Naive thymus-derived CD4-positive, alpha-beta T cell (primary cell): ENCODE data around the gene GPR3. TPM values are rescaled to one million over a fixed set of nuclear protein-coding genes. Genes with fewer than 3 reads are reported as not detected.

Experiments
- ATAC-seq: fragments of 150-1000 bp; cut with Tn5 transposase; 2 replicates; pipeline ENCODE4 v1.10.0; 2021; ENCODE audit warnings: mild to moderate bottlenecking, moderate library complexity
- CTCF ChIA-PET: fragments of 350-600 bp; sonication (Branson Sonifier 250); formaldehyde crosslinking; loops from one replicate; lab custom pipeline; 2021; ENCODE audit warnings: antibody characterized with exemption; lab: Charles Lee
- POLR2A ChIA-PET: fragments of 350-600 bp; sonication (Branson Sonifier 250); formaldehyde crosslinking; loops from one replicate; lab custom pipeline; 2021; ENCODE audit warnings: antibody characterized with exemption, inconsistent platforms; lab: Charles Lee
- DNase-seq, 9 donors: peaks; one replicate each; pipeline versions ENCODE4 v3.0.0 to v3.0.0-alpha.2; 2020 to 2022; ENCODE audit warnings: mixed read lengths in 1 of 9
- H3K27ac ChIP-seq: one replicate; pipeline ENCODE4 v1.7.0; 2013; ENCODE audit warnings: mild to moderate bottlenecking, low read depth, low read length, moderate library complexity
- H3K27me3 ChIP-seq, 2 donors: one replicate each; pipeline ENCODE4 v1.7.0; 2013; ENCODE audit warnings: low read length in 2 of 2, mild to moderate bottlenecking in 2 of 2, moderate library complexity in 2 of 2; ENCODE audit not compliant: control insufficient read depth in 2 of 2, insufficient read depth in 2 of 2
- H3K36me3 ChIP-seq, 3 experiments: 1 replicate in 2 of 3; 2 replicates in 1 of 3; pipeline ENCODE4 v1.7.0; 2013; ENCODE audit warnings: low read length in 3 of 3, mild to moderate bottlenecking in 3 of 3, moderate library complexity in 1 of 3; ENCODE audit not compliant: insufficient read depth in 3 of 3, control insufficient read depth in 2 of 3
- H3K4me1 ChIP-seq, 2 donors: one replicate each; pipeline ENCODE4 v1.7.0; 2013; ENCODE audit warnings: low read length in 2 of 2, mild to moderate bottlenecking in 2 of 2, moderate library complexity in 1 of 2; ENCODE audit not compliant: control insufficient read depth in 2 of 2, insufficient read depth in 2 of 2
- H3K4me3 ChIP-seq: 2 replicates; pipeline ENCODE4 v1.7.0; 2013; ENCODE audit warnings: mild to moderate bottlenecking, low read length
- H3K9me3 ChIP-seq, 3 experiments: 1 replicate in 2 of 3; 2 replicates in 1 of 3; pipeline ENCODE4 v1.7.0; 2013; ENCODE audit warnings: low read length in 3 of 3; ENCODE audit not compliant: control insufficient read depth in 2 of 3
- H3K27ac Mint-ChIP-seq, 9 donors: one replicate each; pipeline ENCODE4 v1.8.0; 2020 to 2022; ENCODE audit warnings: mixed read lengths in 9 of 9, mild to moderate bottlenecking in 8 of 9, moderate library complexity in 5 of 9, inconsistent platforms in 2 of 9
- H3K27me3 Mint-ChIP-seq, 5 donors: one replicate each; pipeline ENCODE4 v1.8.0; 2021 to 2022; ENCODE audit warnings: mixed read lengths in 5 of 5, mild to moderate bottlenecking in 1 of 5
- H3K36me3 Mint-ChIP-seq, 5 donors: one replicate each; pipeline ENCODE4 v1.8.0; 2020 to 2022; ENCODE audit warnings: mixed read lengths in 5 of 5, mild to moderate bottlenecking in 3 of 5, inconsistent platforms in 1 of 5
- H3K4me1 Mint-ChIP-seq, 7 donors: one replicate each; pipeline ENCODE4 v1.8.0; 2020 to 2022; ENCODE audit warnings: mixed read lengths in 7 of 7, mild to moderate bottlenecking in 3 of 7, inconsistent platforms in 1 of 7
- H3K4me3 Mint-ChIP-seq, 10 donors: one replicate each; pipeline ENCODE4 v1.8.0; 2020 to 2022; ENCODE audit warnings: mild to moderate bottlenecking in 10 of 10, mixed read lengths in 10 of 10, moderate library complexity in 6 of 10, inconsistent platforms in 2 of 10
- H3K9me3 Mint-ChIP-seq, 11 donors: one replicate each; pipeline ENCODE4 v1.8.0; 2020 to 2022; ENCODE audit warnings: mixed read lengths in 11 of 11, mild to moderate bottlenecking in 4 of 11, inconsistent platforms in 1 of 11, moderate library complexity in 1 of 11
- intact Hi-C, 2 donors: fragments of 100-400 bp; cut with micrococcal nuclease; formaldehyde crosslinking; loops; one replicate each; pipeline ENCODE4 v1.15.1; 2023
- polyA plus RNA-seq, 2 donors: library from polyadenylated mRNA; unstranded; fragments of 300-500 nt; fragmentation: Illumina TruSeq; gene quantifications; one replicate each; pipeline ENCODE4 v1.2.3, GENCODE V29; 2021
- total RNA-seq, 6 experiments: library from RNA in 5 of 6; stranded (reverse) in 5 of 6; gene quantifications; 1 replicate in 5 of 6; 2 replicates in 1 of 6; pipeline ENCODE4 v1.2.3 and lab custom pipeline; 2021 to 2026

The GPR3 gene
- total and polyA plus RNA-seq, 7 experiments from 2014 or later = 0.09 to 0.93 (median 0.24) TPM; not detected in 2

- Mint-ChIP-seq H3K4me1 (peaks cover 0 to 6% (median 0%) of the 10 kb centered on the region in 7 donors), H3K36me3 (peaks cover 13 to 45% (median 23%) of the 10 kb centered on the region in 5 donors), H3K4me3 (no peak overlapping the region), H3K27me3 (no peaks in the 10 kb centered on the region), H3K27ac (peak overlapping the region in 3 of 9 donors; percentile 20 to 63 (median 56)), H3K9me3 (peaks cover 0 to 1% (median 0%) of the 10 kb centered on the region in 11 donors)
- intact Hi-C loops = no loop called here
- no peak for DNase-seq
- ATAC-seq = no peak
- H3K27me3 ChIP-seq = no peaks in the 10 kb centered on the region
- no peaks in the 10 kb centered on the region for H3K4me1 ChIP-seq
- POLR2A ChIA-PET = no interaction called here
- peaks cover 34 to 85% (median 35%) of the 10 kb centered on the region in 3 experiments for H3K36me3 ChIP-seq
- CTCF ChIA-PET = no interaction called here
- H3K27ac ChIP-seq = no peak overlapping the region
- H3K4me3 ChIP-seq = no peak overlapping the region
- H3K9me3 ChIP-seq = no peaks in the 10 kb centered on the region
Observed at GRCh38 chr1:27409669-27410068, 17.2 kb downstream of the GPR3 start.

GRCh38 chr1:27410709-27411108 lies 18.3 kb downstream of the GPR3 start:
- peak overlapping the region in 5 of 9 donors; percentile 18 to 75 (median 36) for H3K27ac Mint-ChIP-seq

GRCh38 chr1:27412502-27412901 lies 20.1 kb downstream of the GPR3 start:
- peaks cover 18 to 59% (median 36%) of the 10 kb centered on the region in 5 donors for H3K36me3 Mint-ChIP-seq
- H3K4me3 Mint-ChIP-seq = no peak overlapping the region
- H3K27me3 ChIP-seq = no peaks in the 10 kb centered on the region
- no peaks in the 10 kb centered on the region for H3K27me3 Mint-ChIP-seq
- intact Hi-C loops = no loop called here
- peaks cover 7 to 20% (median 18%) of the 10 kb centered on the region in 7 donors for H3K4me1 Mint-ChIP-seq
- CTCF ChIA-PET = interaction anchor here (0.7 to 2.4 kb wide), 3 partner anchors 11 to 162 kb away, joined by 3 to 8 read pairs (median 3); no protein-coding TSS in a partner anchor
- H3K9me3 ChIP-seq = no peaks in the 10 kb centered on the region
- no peak overlapping the region for H3K27ac ChIP-seq
- no peaks in the 10 kb centered on the region for H3K4me1 ChIP-seq
- H3K36me3 ChIP-seq = peaks cover 47 to 94% (median 55%) of the 10 kb centered on the region in 3 experiments
- no peak overlapping the region for H3K4me3 ChIP-seq
- ATAC-seq (no peak), DNase-seq (no peak)
- H3K27ac Mint-ChIP-seq = peak overlapping the region in 1 of 9 donors; percentile 12
- POLR2A ChIA-PET = interaction anchor here (1.1 to 1.9 kb wide), 2 partner anchors 13 to 78 kb away, joined by 4 to 8 read pairs; partner anchors contain the start of gene WASF2
- peaks cover 0 to under 1% (median 0%) of the 10 kb centered on the region in 11 donors for H3K9me3 Mint-ChIP-seq

More at GRCh38 chr1:27410709-27411108, 18.3 kb downstream of the GPR3 start:
- Histone ChIP-seq H3K4me3 (no peak overlapping the region), H3K36me3 (peaks cover 40 to 90% (median 44%) of the 10 kb centered on the region in 3 experiments), H3K27ac (no peak overlapping the region), H3K9me3 (no peaks in the 10 kb centered on the region), H3K4me1 (no peaks in the 10 kb centered on the region), H3K27me3 (no peaks in the 10 kb centered on the region)
- ATAC-seq (no peak), DNase-seq (no peak)
- Mint-ChIP-seq H3K4me1 (peaks cover 0 to 6% (median 2%) of the 10 kb centered on the region in 7 donors), H3K4me3 (no peak overlapping the region), H3K36me3 (peaks cover 18 to 55% (median 30%) of the 10 kb centered on the region in 5 donors), H3K9me3 (peaks cover 0 to 1% (median 0%) of the 10 kb centered on the region in 11 donors), H3K27me3 (no peaks in the 10 kb centered on the region)
- CTCF ChIA-PET = interaction anchor here (1.2 kb wide), 1 partner anchor 196 kb away, joined by 3 read pairs; no protein-coding TSS in a partner anchor
- intact Hi-C loops = no loop called here
- POLR2A ChIA-PET = interaction anchor here (0.7 kb wide), 2 partner anchors 44 to 484 kb away, joined by 3 read pairs; no protein-coding TSS in a partner anchor

GRCh38 chr1:27413004-27413403 lies 20.6 kb downstream of the GPR3 start:
- ATAC-seq = no peak
- H3K4me3 ChIP-seq = no peak overlapping the region
- no peaks in the 10 kb centered on the region for H3K4me1 ChIP-seq
- ChIA-PET CTCF (interaction anchor here (0.7 to 4.0 kb wide), 3 partner anchors 11 to 194 kb away, joined by 3 to 24 read pairs (median 8); no protein-coding TSS in a partner anchor), POLR2A (interaction anchor here (1.0 to 1.9 kb wide), 3 partner anchors 13 to 108 kb away, joined by 3 to 8 read pairs (median 4); partner anchors contain the start of gene WASF2)
- no peak for DNase-seq
- Mint-ChIP-seq H3K36me3 (peaks cover 18 to 58% (median 35%) of the 10 kb centered on the region in 5 donors), H3K9me3 (no peaks in the 10 kb centered on the region), H3K27me3 (no peaks in the 10 kb centered on the region), H3K4me1 (peaks cover 7 to 21% (median 20%) of the 10 kb centered on the region in 7 donors), H3K4me3 (no peak overlapping the region), H3K27ac (peak overlapping the region in 3 of 9 donors; percentile 19 to 42 (median 38))
- intact Hi-C loops = no loop called here
- no peak overlapping the region for H3K27ac ChIP-seq
- no peaks in the 10 kb centered on the region for H3K9me3 ChIP-seq
- no peaks in the 10 kb centered on the region for H3K27me3 ChIP-seq
- peaks cover 51 to 94% (median 52%) of the 10 kb centered on the region in 3 experiments for H3K36me3 ChIP-seq

DNA sequence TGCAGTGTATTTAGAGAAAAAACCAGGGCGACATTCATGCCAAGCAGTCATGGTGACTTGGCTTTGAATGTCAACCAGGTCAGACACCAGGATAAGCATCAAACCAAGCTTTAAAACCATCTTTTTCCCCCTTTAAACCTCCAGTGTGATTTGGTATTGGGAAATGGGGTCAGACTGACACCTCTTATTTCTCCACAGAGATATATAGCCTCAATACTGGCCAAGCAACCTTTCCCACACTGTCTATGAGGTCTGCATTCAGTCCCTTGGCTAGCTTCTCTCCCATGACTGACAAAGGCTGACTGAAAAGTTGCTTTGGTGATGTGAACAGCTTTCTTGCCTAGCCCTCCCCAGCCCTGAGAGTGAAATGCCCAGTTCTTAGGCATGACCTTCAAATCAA lies 21.7 kb downstream of the GPR3 start:
- H3K36me3 Mint-ChIP-seq = peaks cover 24 to 59% (median 37%) of the 10 kb centered on the region in 5 donors
- H3K27ac Mint-ChIP-seq = peak overlapping the region in 4 of 9 donors; percentile 32 to 80 (median 53)
- intact Hi-C loops = no loop called here
- ATAC-seq (no peak), DNase-seq (no peak)
- Histone ChIP-seq H3K27me3 (no peaks in the 10 kb centered on the region), H3K9me3 (no peaks in the 10 kb centered on the region), H3K4me3 (no peak overlapping the region), H3K4me1 (no peaks in the 10 kb centered on the region), H3K36me3 (peaks cover 44 to 94% (median 49%) of the 10 kb centered on the region in 3 experiments), H3K27ac (no peak overlapping the region)
- H3K4me3 Mint-ChIP-seq = no peak overlapping the region
- CTCF ChIA-PET = interaction anchor here (1.7 to 4.0 kb wide), 4 partner anchors 12 to 249 kb away, joined by 4 to 24 read pairs (median 8); no protein-coding TSS in a partner anchor
- peaks cover 11 to 32% (median 28%) of the 10 kb centered on the region in 7 donors for H3K4me1 Mint-ChIP-seq
- H3K27me3 Mint-ChIP-seq = no peaks in the 10 kb centered on the region
- no peaks in the 10 kb centered on the region for H3K9me3 Mint-ChIP-seq
- POLR2A ChIA-PET = interaction anchor here (1.0 to 1.9 kb wide), 4 partner anchors 14 to 109 kb away, joined by 3 to 5 read pairs (median 4); no protein-coding TSS in a partner anchor

- DNase-seq (peak in 7 of 9 donors; percentile 44 to 67 (median 56)), ATAC-seq (peak; percentile 87)
- Histone ChIP-seq H3K36me3 (peaks cover 37 to 74% (median 43%) of the 10 kb centered on the region in 3 experiments), H3K27ac (peak overlapping the region; percentile 10), H3K4me3 (no peak overlapping the region), H3K9me3 (no peaks in the 10 kb centered on the region), H3K4me1 (peaks cover 0 to 11% of the 10 kb centered on the region in 2 donors), H3K27me3 (no peaks in the 10 kb centered on the region)
- Mint-ChIP-seq H3K4me3 (no peak overlapping the region), H3K27me3 (no peaks in the 10 kb centered on the region), H3K27ac (peak overlapping the region; percentile 3 to 85 (median 53)), H3K9me3 (no peaks in the 10 kb centered on the region), H3K4me1 (peaks cover 12 to 46% (median 35%) of the 10 kb centered on the region in 7 donors), H3K36me3 (peaks cover 20 to 51% (median 29%) of the 10 kb centered on the region in 5 donors)
- ChIA-PET CTCF (interaction anchor here (0.5 to 4.0 kb wide), 14 partner anchors 12 to 246 kb away, joined by 3 to 24 read pairs (median 4); no protein-coding TSS in a partner anchor), POLR2A (interaction anchor here (0.9 to 1.2 kb wide), 6 partner anchors 10 to 187 kb away, joined by 3 to 5 read pairs (median 4); partner anchors contain the start of genes AHDC1 and WASF2)
- intact Hi-C loops = loop anchor here (1.0 to 5.0 kb wide), 7 partner anchors 39 to 246 kb away; partner anchors contain the start of gene WASF2 (in 1 of the 2)
Observed at GRCh38 chr1:27416387-27417111, 24.1 kb downstream of the GPR3 start.
